DND-41 (cell line): ENCODE data around the gene SLC8B1.

ENCODE experiments used
- ATAC-seq: fragments of 200-7000 bp; cut with Tn5 transposase; 3 replicates; pipeline ENCODE4 v1.9.1; 2021; ENCODE audit warnings: low read depth; ENCODE audit not compliant: insufficient read depth
- DNase-seq: peaks from one replicate; pipeline ENCODE4 v3.0.0-alpha.2; 2020
- H2AFZ ChIP-seq: 2 replicates; pipeline ENCODE4 v1.6.0; 2012; ENCODE audit warnings: low read depth, low read length
- H3K27ac ChIP-seq: 2 replicates; pipeline ENCODE4 v1.5.1; 2012; ENCODE audit warnings: low read length, inconsistent platforms
- H3K27me3 ChIP-seq: fragments of 200-600 bp; sonication (generic); 2 replicates; pipeline ENCODE4 v1.6.0; 2012; ENCODE audit warnings: low read length, mild to moderate bottlenecking, inconsistent platforms; ENCODE audit not compliant: insufficient read depth, poor library complexity
- H3K36me3 ChIP-seq: 2 replicates; pipeline ENCODE4 v1.5.1; 2012; ENCODE audit warnings: low read length, inconsistent platforms; ENCODE audit not compliant: insufficient read depth
- H3K4me1 ChIP-seq: 2 replicates; pipeline ENCODE4 v1.5.1; 2012; ENCODE audit warnings: mild to moderate bottlenecking, low read length; ENCODE audit not compliant: insufficient read depth
- H3K4me2 ChIP-seq: 2 replicates; pipeline ENCODE4 v1.6.0; 2012; ENCODE audit warnings: mild to moderate bottlenecking, moderate library complexity, low read length, inconsistent platforms; ENCODE audit not compliant: insufficient read depth
- H3K4me3 ChIP-seq, 2 experiments: fragments of 200-600 bp in 1 of 2; shearing (Covaris generic) in 1 of 2; 2 replicates each; pipeline ENCODE4 v1.5.1; 2012 to 2016; ENCODE audit warnings: inconsistent platforms in 2 of 2, low read length in 2 of 2, mild to moderate bottlenecking in 2 of 2, low read depth in 1 of 2, moderate library complexity in 1 of 2
- H3K79me2 ChIP-seq: 2 replicates; pipeline ENCODE4 v1.6.0; 2012; ENCODE audit warnings: low read length, inconsistent platforms; ENCODE audit not compliant: insufficient read depth
- H3K9ac ChIP-seq: 2 replicates; pipeline ENCODE4 v1.6.0; 2012; ENCODE audit warnings: low read depth, mild to moderate bottlenecking, inconsistent platforms, low read length, moderate library complexity
- H3K9me3 ChIP-seq: 2 replicates; pipeline ENCODE4 v1.5.1; 2012; ENCODE audit warnings: low read length, moderate library complexity, mild to moderate bottlenecking, inconsistent platforms; ENCODE audit not compliant: insufficient read depth, severe bottlenecking
- H4K20me1 ChIP-seq: 2 replicates; pipeline ENCODE4 v1.6.0; 2012; ENCODE audit warnings: low read length; ENCODE audit not compliant: insufficient read depth
- EZH2 ChIP-seq: IDR thresholded peaks from 3 replicates; pipeline ENCODE4 v1.6.1; 2012; ENCODE audit warnings: borderline replicate concordance, low read depth, mild to moderate bottlenecking, moderate library complexity, low read length, inconsistent platforms; ENCODE audit not compliant: severe bottlenecking
- TF ChIP-seq, protein P1 (sequence below): IDR thresholded peaks from 2 replicates; pipeline ENCODE4 v1.5.1; 2012; ENCODE audit warnings: borderline replicate concordance, low read length, moderate library complexity, mild to moderate bottlenecking; ENCODE audit not compliant: poor library complexity, severe bottlenecking; ENCODE audit errors: extremely low read depth

SLC8B1 gene

DNA sequence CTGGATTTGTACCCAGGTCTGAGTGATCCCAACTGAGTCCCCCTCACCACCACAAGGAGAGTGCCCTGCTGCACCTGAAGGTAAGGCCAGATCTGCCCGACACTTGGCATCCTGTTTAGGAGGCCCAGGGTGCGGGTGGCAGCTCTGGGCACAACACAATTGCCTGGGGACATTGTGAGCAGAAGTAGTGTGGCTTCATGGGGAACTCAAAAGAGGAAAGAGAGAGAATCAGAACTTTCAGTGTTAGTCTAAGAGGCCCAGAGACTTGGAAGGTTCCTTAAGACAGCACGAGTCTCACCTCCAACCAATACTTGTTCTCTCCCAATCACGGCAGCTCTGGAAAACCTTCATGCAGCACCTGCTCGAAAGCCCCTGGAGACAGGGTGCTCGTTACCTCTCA is 6.6 kb upstream of the SLC8B1 start:
- Histone ChIP-seq H3K27ac (no peak overlapping the region), H3K9ac (no peak overlapping the region), H3K36me3 (no peaks in the 10 kb centered on the region), H4K20me1 (no peaks in the 10 kb centered on the region), H3K4me2 (no peak overlapping the region), H3K4me3 (no peak overlapping the region), H3K79me2 (no peaks in the 10 kb centered on the region), H3K27me3 (no peaks in the 10 kb centered on the region), H3K9me3 (no peaks in the 10 kb centered on the region), H3K4me1 (no peaks in the 10 kb centered on the region), H2AFZ (no peak overlapping the region)
- ATAC-seq (no peak), DNase-seq (no peak)
- no peak for TF ChIP-seq EZH2
- TF ChIP-seq, protein P1, sequence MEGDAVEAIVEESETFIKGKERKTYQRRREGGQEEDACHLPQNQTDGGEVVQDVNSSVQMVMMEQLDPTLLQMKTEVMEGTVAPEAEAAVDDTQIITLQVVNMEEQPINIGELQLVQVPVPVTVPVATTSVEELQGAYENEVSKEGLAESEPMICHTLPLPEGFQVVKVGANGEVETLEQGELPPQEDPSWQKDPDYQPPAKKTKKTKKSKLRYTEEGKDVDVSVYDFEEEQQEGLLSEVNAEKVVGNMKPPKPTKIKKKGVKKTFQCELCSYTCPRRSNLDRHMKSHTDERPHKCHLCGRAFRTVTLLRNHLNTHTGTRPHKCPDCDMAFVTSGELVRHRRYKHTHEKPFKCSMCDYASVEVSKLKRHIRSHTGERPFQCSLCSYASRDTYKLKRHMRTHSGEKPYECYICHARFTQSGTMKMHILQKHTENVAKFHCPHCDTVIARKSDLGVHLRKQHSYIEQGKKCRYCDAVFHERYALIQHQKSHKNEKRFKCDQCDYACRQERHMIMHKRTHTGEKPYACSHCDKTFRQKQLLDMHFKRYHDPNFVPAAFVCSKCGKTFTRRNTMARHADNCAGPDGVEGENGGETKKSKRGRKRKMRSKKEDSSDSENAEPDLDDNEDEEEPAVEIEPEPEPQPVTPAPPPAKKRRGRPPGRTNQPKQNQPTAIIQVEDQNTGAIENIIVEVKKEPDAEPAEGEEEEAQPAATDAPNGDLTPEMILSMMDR, result no peak

DNA sequence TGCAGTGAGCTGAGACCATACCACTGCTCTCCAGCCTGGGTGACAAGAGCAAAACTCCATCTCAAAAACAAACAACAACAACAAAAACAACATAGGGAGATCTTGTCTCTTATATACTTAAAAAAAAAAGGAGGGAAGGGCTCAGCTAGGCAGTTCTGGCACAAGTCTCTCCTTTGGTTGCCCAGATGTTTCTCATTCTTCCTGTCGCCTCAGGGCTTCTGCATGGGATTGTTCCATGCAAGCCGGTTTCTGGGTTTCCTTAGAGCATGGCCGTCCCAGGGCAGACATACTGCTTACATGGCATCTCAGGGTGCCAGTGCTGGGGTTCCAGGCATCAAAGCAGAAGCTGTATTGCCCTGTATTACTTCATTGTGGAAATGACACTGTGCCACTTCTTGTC is 5.2 kb upstream of the SLC8B1 start:
- Histone ChIP-seq H3K9ac (no peak overlapping the region), H3K36me3 (no peaks in the 10 kb centered on the region), H3K79me2 (no peaks in the 10 kb centered on the region), H4K20me1 (no peaks in the 10 kb centered on the region), H3K9me3 (no peaks in the 10 kb centered on the region), H3K4me1 (peaks cover 7% of the 10 kb centered on the region), H2AFZ (no peak overlapping the region), H3K4me3 (no peak overlapping the region), H3K27me3 (no peaks in the 10 kb centered on the region), H3K4me2 (no peak overlapping the region), H3K27ac (no peak overlapping the region)
- no peak for ATAC-seq
- DNase-seq, result no peak
- TF ChIP-seq, protein P1, result no peak
- no peak for TF ChIP-seq EZH2

- no peaks in the 10 kb centered on the region for H3K9me3 ChIP-seq
- no peak overlapping the region for H3K4me2 ChIP-seq
- peaks cover 2% of the 10 kb centered on the region for H3K79me2 ChIP-seq
- H3K4me1 ChIP-seq, result peaks cover 8% of the 10 kb centered on the region
- ATAC-seq (no peak), DNase-seq (no peak)
- no peaks in the 10 kb centered on the region; the same call in 1 of the 2 replicates for H3K36me3 ChIP-seq
- no peaks in the 10 kb centered on the region for H3K27me3 ChIP-seq
- TF ChIP-seq, protein P1, result no peak
- H2AFZ ChIP-seq, result no peak overlapping the region
- no peak overlapping the region for H3K9ac ChIP-seq
- H4K20me1 ChIP-seq, result no peaks in the 10 kb centered on the region
- no peak overlapping the region for H3K27ac ChIP-seq
- no peak overlapping the region for H3K4me3 ChIP-seq
These were observed 4.6 kb upstream of the SLC8B1 start for GRCh38 chr12:113339540-113339939.
